Lung (tissue), 12 donors: ENCODE measurements around the gene SLC6A18. TPM values are rescaled to one million over a fixed set of nuclear protein-coding genes. Genes with fewer than 3 reads are reported as not detected.

Source experiments
- ATAC-seq: fragments of 200-7000 bp; cut with Tn5 transposase; one replicate; pipeline ENCODE4 v1.9.1; 2020; ENCODE audit warnings: moderate number of reproducible peaks; ENCODE audit not compliant: insufficient read depth, low FRiP score
- DNase-seq, 3 donors: peaks; one replicate each; pipeline ENCODE4 v3.0.0-alpha.2; 2013 to 2017
- H3K27ac ChIP-seq, 2 donors: one replicate each; pipeline ENCODE4 v1.5.1; 2013; ENCODE audit warnings: mild to moderate bottlenecking in 2 of 2, moderate library complexity in 2 of 2, control low read depth in 1 of 2, inconsistent platforms in 1 of 2, low read depth in 1 of 2, low read length in 1 of 2
- H3K27me3 ChIP-seq, 3 donors: one replicate each; pipeline ENCODE4 v1.5.1; 2013; ENCODE audit warnings: low read length in 2 of 3; ENCODE audit not compliant: control insufficient read depth in 3 of 3, insufficient read depth in 3 of 3
- H3K36me3 ChIP-seq, 4 donors: one replicate each; pipeline ENCODE4 v1.5.1; 2013; ENCODE audit warnings: low read length in 4 of 4, mild to moderate bottlenecking in 1 of 4, moderate library complexity in 1 of 4; ENCODE audit not compliant: control insufficient read depth in 4 of 4, insufficient read depth in 4 of 4
- H3K4me1 ChIP-seq, 5 donors: one replicate each; pipeline ENCODE4 v1.5.1; 2013; ENCODE audit warnings: low read length in 5 of 5, mild to moderate bottlenecking in 2 of 5, moderate library complexity in 1 of 5; ENCODE audit not compliant: control insufficient read depth in 5 of 5, insufficient read depth in 5 of 5
- H3K4me3 ChIP-seq: one replicate; pipeline ENCODE4 v1.5.1; 2013; ENCODE audit warnings: mild to moderate bottlenecking, control low read depth, moderate library complexity
- H3K9ac ChIP-seq, 2 donors: one replicate each; pipeline ENCODE4 v1.5.1; 2013; ENCODE audit warnings: low read length in 2 of 2, control low read depth in 1 of 2; ENCODE audit not compliant: insufficient read depth in 1 of 2
- H3K9me3 ChIP-seq, 4 donors: one replicate each; pipeline ENCODE4 v1.5.1; 2013; ENCODE audit warnings: low read length in 3 of 4, mild to moderate bottlenecking in 1 of 4, moderate library complexity in 1 of 4; ENCODE audit not compliant: control insufficient read depth in 4 of 4, insufficient read depth in 3 of 4
- WGBS, 2 donors: extraction: QIAGEN DNeasy Blood & Tissue Kit; methylation state at CpG; one replicate each; pipeline ENCODE4 v1.1.7; 2013; 5-methylcytosine and 5-hydroxymethylcytosine counted together
- polyA plus RNA-seq, 2 donors: library from polyadenylated mRNA; stranded (reverse); fragments of 200-250 nt; gene quantifications; one replicate each; pipeline ENCODE4 v1.2.1, GENCODE V29; 2013
- total RNA-seq, 2 donors: library from RNA; depleted of rRNA in 1 of 2; stranded (reverse); fragments of >200 nt in 1 of 2; gene quantifications; one replicate each; pipeline ENCODE4 v1.2.1, GENCODE V29; 2014 to 2021
- TF ChIP-seq, protein P1 (sequence below): IDR thresholded peaks from 2 replicates; pipeline ENCODE4 v1.5.1; 2012; ENCODE audit warnings: mild to moderate bottlenecking; ENCODE audit errors: control extremely low read depth, extremely low read depth
- donor health status: control.
- donor health status: control.
- donor health status: Bipolar disorder and iron deficiency.
- donor health status: healthy.
- donor health status: DM: yes; HTN: yes; CAD: no.

Gene SLC6A18
- total and polyA plus RNA-seq, 4 donors = not detected

DNA sequence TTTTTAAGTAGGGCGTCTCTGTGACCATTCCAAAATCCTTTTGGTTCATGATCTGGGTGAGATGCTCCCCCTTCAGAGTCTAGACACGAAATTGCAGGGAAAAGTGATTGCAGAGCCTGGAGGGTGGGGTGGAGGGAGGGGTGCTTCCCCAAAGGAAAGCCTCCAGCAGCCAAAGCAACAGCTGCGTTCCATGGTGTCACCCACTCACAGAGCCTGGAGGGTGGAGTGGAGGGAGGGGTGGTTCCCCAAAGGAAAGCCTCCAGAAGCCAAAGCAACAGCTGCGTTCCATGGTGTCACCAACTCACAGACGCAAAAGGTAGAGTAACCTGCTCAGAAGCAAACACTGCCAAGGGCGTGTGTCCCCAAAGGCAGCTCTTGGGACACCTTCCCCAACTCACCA lies 22.6 kb downstream of the SLC6A18 start:
- peaks cover 0 to 2% (median 0%) of the 10 kb centered on the region in 4 donors for H3K9me3 ChIP-seq
- TF ChIP-seq, protein P1, sequence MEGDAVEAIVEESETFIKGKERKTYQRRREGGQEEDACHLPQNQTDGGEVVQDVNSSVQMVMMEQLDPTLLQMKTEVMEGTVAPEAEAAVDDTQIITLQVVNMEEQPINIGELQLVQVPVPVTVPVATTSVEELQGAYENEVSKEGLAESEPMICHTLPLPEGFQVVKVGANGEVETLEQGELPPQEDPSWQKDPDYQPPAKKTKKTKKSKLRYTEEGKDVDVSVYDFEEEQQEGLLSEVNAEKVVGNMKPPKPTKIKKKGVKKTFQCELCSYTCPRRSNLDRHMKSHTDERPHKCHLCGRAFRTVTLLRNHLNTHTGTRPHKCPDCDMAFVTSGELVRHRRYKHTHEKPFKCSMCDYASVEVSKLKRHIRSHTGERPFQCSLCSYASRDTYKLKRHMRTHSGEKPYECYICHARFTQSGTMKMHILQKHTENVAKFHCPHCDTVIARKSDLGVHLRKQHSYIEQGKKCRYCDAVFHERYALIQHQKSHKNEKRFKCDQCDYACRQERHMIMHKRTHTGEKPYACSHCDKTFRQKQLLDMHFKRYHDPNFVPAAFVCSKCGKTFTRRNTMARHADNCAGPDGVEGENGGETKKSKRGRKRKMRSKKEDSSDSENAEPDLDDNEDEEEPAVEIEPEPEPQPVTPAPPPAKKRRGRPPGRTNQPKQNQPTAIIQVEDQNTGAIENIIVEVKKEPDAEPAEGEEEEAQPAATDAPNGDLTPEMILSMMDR = no peak
- H3K4me1 ChIP-seq = no peaks in the 10 kb centered on the region

DNA sequence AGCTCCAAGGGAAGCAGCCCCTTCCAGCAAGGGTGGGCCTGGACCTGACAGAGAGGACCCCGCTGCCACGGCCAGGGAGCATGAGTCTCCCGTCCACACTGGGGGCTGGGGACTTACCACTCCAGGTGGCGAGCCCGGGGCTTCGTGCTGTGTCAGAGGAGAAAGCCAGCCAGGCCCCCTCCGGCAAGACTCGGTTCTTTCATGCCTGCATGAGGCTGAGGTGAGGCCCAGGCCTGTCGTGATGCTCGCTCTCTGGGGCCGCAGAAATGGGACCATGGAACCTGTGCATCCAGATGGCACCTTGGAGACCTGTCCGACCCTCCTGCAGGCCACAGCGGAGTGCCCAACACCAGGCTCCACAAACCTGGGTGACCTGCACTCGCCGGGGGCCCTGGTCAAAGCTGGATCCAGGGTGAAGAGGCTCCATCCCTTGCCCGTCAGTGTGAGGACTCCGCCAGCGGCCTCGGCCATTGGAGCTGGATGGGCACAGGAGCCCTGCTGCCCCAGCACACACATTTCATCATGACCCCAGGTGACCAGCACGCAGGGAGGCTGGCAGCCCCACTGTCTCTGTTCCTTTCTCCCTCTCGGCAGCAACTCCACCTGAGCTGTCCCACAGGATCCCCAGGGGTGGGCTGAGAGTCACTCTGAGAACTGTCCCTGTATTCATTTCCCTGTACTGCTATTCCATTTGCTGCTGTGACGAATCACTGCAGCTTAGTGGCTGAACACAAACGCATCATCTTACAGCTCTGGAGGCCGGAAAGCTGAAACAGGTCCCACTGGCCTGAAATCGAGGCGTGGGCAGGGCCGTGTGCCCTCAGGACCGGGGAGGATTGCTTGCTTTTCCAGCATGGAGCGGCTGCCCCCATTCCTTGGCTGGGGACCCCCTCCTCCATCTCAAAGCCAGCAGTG lies 24.4 kb downstream of the SLC6A18 start:
- ATAC-seq (no peak), DNase-seq (no peak)
- H3K27ac ChIP-seq = no peak overlapping the region
- no peaks in the 10 kb centered on the region for H3K4me1 ChIP-seq
- TF ChIP-seq, protein P1 = no peak
- H3K36me3 ChIP-seq = no peaks in the 10 kb centered on the region
- no peak overlapping the region for H3K4me3 ChIP-seq
- WGBS, 2 donors = 76 to 87% methylated on average over 29 of the region's 29 CpGs
- H3K27me3 ChIP-seq = peaks cover 0 to 18% (median 9%) of the 10 kb centered on the region in 3 donors
- H3K9ac ChIP-seq = no peak overlapping the region
- H3K9me3 ChIP-seq = peaks cover 0 to 2% (median 0%) of the 10 kb centered on the region in 4 donors

More for the DNA sequence above, 22.6 kb downstream of the SLC6A18 start:
- ATAC-seq (no peak), DNase-seq (no peak)
- no peaks in the 10 kb centered on the region for H3K36me3 ChIP-seq
- no peak overlapping the region for H3K9ac ChIP-seq
- no peak overlapping the region for H3K27ac ChIP-seq
- H3K4me3 ChIP-seq = no peak overlapping the region
- peaks cover 0 to 28% (median 9%) of the 10 kb centered on the region in 3 donors for H3K27me3 ChIP-seq
- WGBS, 2 donors = 74 to 86% methylated on average over 6 of the region's 6 CpGs

DNA sequence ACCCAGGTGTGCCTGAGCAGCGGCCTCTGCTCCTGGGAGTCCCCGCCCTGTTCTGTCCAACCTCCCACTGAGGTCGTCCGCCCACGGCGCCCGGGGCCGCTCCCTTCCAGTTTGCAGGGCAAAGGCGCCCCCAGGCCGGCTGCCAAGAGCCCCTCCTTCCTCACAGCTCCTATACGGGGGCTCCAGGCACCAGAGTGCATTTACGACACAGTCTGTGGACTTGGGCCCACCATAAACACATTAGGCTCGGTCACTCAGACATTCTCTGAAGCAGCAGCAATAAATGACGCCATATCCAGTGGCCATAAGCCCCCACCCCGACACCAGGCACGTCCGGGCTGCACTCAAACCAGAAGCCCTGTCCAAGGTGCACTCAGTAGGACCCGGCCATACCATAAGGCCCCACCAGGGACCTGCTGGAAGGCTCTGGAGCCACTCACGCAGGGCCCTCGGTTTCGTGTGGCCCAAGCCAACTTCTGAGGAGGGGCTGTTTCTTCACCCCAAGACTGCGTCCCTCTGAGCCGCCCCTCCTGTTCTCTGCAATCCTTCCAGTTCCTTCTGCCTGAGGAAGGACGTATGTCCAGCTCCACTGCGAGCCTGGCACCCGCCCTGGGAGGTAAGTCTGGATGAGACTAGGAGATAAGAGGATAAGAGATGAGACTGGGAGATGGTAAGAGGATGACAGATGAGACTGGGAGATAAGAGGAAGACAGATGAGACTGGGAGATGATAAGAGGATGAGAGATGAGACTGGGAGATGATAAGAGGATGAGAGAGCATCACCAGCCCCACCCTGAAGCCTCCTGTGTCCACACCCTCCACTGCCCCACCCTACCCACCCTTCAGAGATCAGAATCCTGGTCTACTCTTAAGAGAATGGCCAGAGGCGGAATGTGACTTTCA lies 26.7 kb downstream of the SLC6A18 start:
- Histone ChIP-seq H3K27me3 (peaks cover 0 to 5% (median 0%) of the 10 kb centered on the region in 3 donors), H3K9me3 (peaks cover 0 to 2% (median 0%) of the 10 kb centered on the region in 4 donors), H3K36me3 (no peaks in the 10 kb centered on the region), H3K4me3 (no peak overlapping the region), H3K27ac (no peak overlapping the region), H3K9ac (no peak overlapping the region), H3K4me1 (no peaks in the 10 kb centered on the region)
- 59 to 64% methylated on average over 27 of the region's 27 CpGs for WGBS, 2 donors
- ATAC-seq (no peak), DNase-seq (no peak)
- TF ChIP-seq, protein P1 = no peak
